ENCODE results near the gene KDM4B. TPM values are rescaled to one million over a fixed set of nuclear protein-coding genes. Genes with fewer than 3 reads are reported as not detected.
A peak's percentile ranks its signal among the peaks of the same experiment; 100 is the strongest.

KDM4B gene
- total RNA-seq, 1 experiment from 2014 or later: 43.7 TPM

- H3K4me1 Mint-ChIP-seq: peaks cover 3 to 6% of the 10 kb centered on the region in 2 experiments
- Histone ChIP-seq H4K5ac (ENCODE audit: insufficient read length, low read depth, low read length) (no peak overlapping the region), H2BK12ac (ENCODE audit: insufficient read length, low read depth, low read length) (no peak overlapping the region), H3K23me2 (ENCODE audit: insufficient read length, low read depth, low read length, poor library complexity, severe bottlenecking) (no peaks in the 10 kb centered on the region), H3K56ac (ENCODE audit: insufficient read length, low read depth, low read length) (no peak overlapping the region), H4K91ac (ENCODE audit: insufficient read length, low read depth, low read length) (no peak overlapping the region), H3K27ac (ENCODE audit: insufficient read length, low read depth, low read length) (no peak overlapping the region), H3K14ac (ENCODE audit: insufficient read depth, low read length) (peak overlapping the region; percentile 14; the same call in 1 of the 2 replicates), H2BK120ac (ENCODE audit: low read depth, low read length, poor library complexity, severe bottlenecking) (no peak overlapping the region), H3K18ac (ENCODE audit: insufficient read length, low read depth, low read length) (no peak overlapping the region), H4K20me1 (ENCODE audit: control insufficient read depth, insufficient read depth, insufficient read length) (peaks cover 4% of the 10 kb centered on the region), H3K23ac (ENCODE audit: insufficient read length, low read depth, low read length) (no peak overlapping the region), H3K27me3 (ENCODE audit: insufficient read depth, low read length) (no peaks in the 10 kb centered on the region), H2BK20ac (ENCODE audit: low read depth, low read length, poor library complexity, severe bottlenecking) (no peak overlapping the region), H3K9ac (ENCODE audit: extremely low read depth, insufficient read length, low read length) (no peak overlapping the region), H2BK15ac (ENCODE audit: low read depth, low read length) (no peak overlapping the region), H2AFZ (ENCODE audit: low read length) (no peak overlapping the region), H3K4ac (ENCODE audit: low read depth, low read length) (no peak overlapping the region), H3K4me1 (ENCODE audit: insufficient read depth, low read length) (peaks cover 2% of the 10 kb centered on the region; the same call in 1 of the 2 replicates), H3K4me2 (ENCODE audit: insufficient read depth, insufficient read length, low read length) (no peak overlapping the region), H3T11ph (ENCODE audit: low read length) (no peak overlapping the region), H2BK5ac (ENCODE audit: insufficient read length, low read length) (no peak overlapping the region), H4K8ac (replicated peaks; ENCODE audit: insufficient read length, low read depth, low read length) (no peak overlapping the region), H3K9me3 (ENCODE audit: control insufficient read depth, low read depth, low read length) (no peaks in the 10 kb centered on the region), H3K79me1 (ENCODE audit: insufficient read depth, low read depth, low read length, poor library complexity, severe bottlenecking) (peaks cover 4% of the 10 kb centered on the region), H2AK5ac (ENCODE audit: insufficient read length, low read length) (no peak overlapping the region), H3K79me2 (ENCODE audit: insufficient read depth, low read length) (peaks cover 11% of the 10 kb centered on the region; the same call in 1 of the 2 replicates)
- no CpG with 5 or more reads among the region's 22 CpGs for WGBS (ENCODE audit: extremely low coverage, insufficient read length, low lambda C conversion rate)
- H3K36me3 Mint-ChIP-seq (ENCODE audit: insufficient read depth in 1 of 3, low read depth in 3 of 3): peaks cover 20 to 59% (median 48%) of the 10 kb centered on the region in 3 experiments; a peak in 6 of 7 replicates
- peak overlapping the region; percentile 61 to 85 (median 71); a peak in 5 of 7 replicates for H3K27ac Mint-ChIP-seq
- no peak for TF ChIP-seq CTCF (conservative IDR thresholded peaks at IDR 0.05)
- H3K9me3 Mint-ChIP-seq: no peaks in the 10 kb centered on the region
- no peak overlapping the region for H3K4me3 Mint-ChIP-seq
- no peaks in the 10 kb centered on the region for H3K27me3 Mint-ChIP-seq (ENCODE audit: low read depth)
- DNase-seq: no peak
Observed at GRCh38 chr19:4922530-4923275, 46.2 kb upstream of the KDM4B start.
